ENCODE results near the gene FSTL4. TPM values are rescaled to one million over a fixed set of nuclear protein-coding genes. Genes with fewer than 3 reads are reported as not detected.

The FSTL4 gene
- total and polyA plus RNA-seq, 2 donors: 0.99 to 1.2 TPM

DNA sequence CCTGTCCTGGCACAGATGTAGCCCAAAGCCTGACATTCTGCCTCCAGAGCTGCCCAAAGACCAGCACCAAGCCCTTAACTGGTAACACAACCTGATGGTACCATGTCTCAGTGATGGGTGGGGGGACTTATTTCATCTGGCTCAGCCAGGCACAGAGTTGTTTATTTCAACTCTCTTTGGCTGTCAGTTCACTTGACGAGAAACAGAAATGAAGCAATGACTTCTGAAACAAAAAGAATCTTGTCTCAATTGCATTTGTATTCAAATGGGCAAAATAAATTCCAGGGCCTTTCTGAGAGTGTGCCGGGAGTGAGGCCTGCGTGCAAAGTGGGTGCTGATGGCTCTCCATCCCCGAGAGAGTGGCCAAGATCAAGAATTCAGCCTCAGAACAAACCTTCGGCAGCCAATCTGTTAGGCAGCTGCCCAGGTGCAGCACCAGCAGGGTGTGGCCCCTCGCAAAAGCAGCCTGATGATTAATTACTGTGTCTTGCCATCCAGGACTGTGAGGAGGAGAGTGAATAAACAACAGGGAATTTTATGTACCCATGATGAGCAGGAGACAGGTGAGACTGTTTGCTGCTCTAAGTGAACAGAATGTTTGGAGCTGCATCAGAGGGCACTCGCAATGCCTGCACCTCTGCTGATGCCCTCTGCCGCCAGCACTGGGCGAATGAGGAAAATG, 322.5 kb downstream of the FSTL4 start:
- WGBS: 94% methylated on average over 9 of the region's 9 CpGs
- no peak overlapping the region for H3K4me3 ChIP-seq (ENCODE audit: low read length in 2 of 2)
- no peaks in the 10 kb centered on the region for H3K36me3 ChIP-seq (ENCODE audit: control insufficient read depth in 2 of 2, insufficient read depth in 2 of 2, low read length in 1 of 2)
- no peak overlapping the region for H3K27ac ChIP-seq (ENCODE audit: low read depth in 1 of 2, low read length in 1 of 2)
- DNase-seq (ENCODE audit: low read depth in 6 of 9, low spot score in 9 of 9): no peak
- H3K27me3 ChIP-seq (ENCODE audit: control insufficient read depth in 2 of 2, insufficient read depth in 1 of 2, low read length in 1 of 2): peaks cover 0 to 2% of the 10 kb centered on the region in 2 donors
- peaks cover 0 to 3% of the 10 kb centered on the region in 2 donors for H3K9me3 ChIP-seq (ENCODE audit: control insufficient read depth in 2 of 2, insufficient read depth in 1 of 2, low read length in 1 of 2)
- no peaks in the 10 kb centered on the region for H3K4me1 ChIP-seq (ENCODE audit: control insufficient read depth in 2 of 2, insufficient read depth in 2 of 2, low read length in 2 of 2)

DNA sequence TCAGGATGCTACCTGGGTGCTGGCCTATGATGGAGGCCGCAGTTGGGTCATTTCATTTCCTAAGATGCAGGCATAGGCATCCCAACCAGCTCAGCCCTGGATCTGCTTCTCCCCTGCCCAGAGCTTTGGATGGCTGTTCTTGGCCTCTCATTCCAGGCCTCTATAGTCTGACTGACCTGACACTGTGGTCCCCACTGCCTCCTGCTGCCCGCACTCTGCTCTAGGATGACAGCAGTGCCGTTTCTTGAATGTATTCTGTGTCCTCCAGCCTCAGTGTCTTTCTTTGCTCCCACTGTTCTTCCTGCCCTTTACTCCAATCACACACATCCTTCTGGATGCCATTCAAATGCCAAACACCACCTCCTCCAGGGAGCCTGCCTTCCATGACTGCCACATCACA, 324.8 kb downstream of the FSTL4 start:
- Histone ChIP-seq H3K36me3 (ENCODE audit: control insufficient read depth in 2 of 2, insufficient read depth in 2 of 2, low read length in 1 of 2) (no peaks in the 10 kb centered on the region), H3K4me1 (ENCODE audit: control insufficient read depth in 2 of 2, insufficient read depth in 2 of 2, low read length in 2 of 2) (no peaks in the 10 kb centered on the region), H3K9me3 (ENCODE audit: control insufficient read depth in 2 of 2, insufficient read depth in 1 of 2, low read length in 1 of 2) (peaks cover 0 to 3% of the 10 kb centered on the region in 2 donors), H3K27me3 (ENCODE audit: control insufficient read depth in 2 of 2, insufficient read depth in 1 of 2, low read length in 1 of 2) (peaks cover 0 to 2% of the 10 kb centered on the region in 2 donors), H3K27ac (ENCODE audit: low read depth in 1 of 2, low read length in 1 of 2) (no peak overlapping the region), H3K4me3 (ENCODE audit: low read length in 2 of 2) (no peak overlapping the region)
- 98% methylated on average over 3 of the region's 3 CpGs for WGBS
- no peak for DNase-seq (ENCODE audit: low read depth in 6 of 9, low spot score in 9 of 9)

DNA sequence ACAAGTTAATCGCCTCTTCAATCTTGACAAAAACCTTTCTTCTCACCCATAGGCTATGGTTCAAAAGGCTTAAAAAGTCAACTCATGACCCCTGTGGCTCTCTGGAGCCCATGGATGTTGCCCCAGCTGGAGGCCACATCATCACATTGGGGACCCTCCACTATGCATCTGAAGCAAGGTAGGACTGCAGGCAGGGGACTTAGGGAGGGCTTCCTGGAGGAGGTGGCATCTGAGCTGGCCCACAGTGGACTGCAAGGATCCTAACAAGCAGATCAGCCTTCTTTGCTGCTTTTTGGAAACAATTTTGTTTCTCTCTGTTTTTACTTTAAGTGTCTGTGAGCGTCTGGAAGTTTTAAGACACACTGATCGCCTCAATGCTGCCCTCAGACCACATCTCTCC, 325.9 kb downstream of the FSTL4 start:
- no peaks in the 10 kb centered on the region for H3K4me1 ChIP-seq (ENCODE audit: control insufficient read depth in 2 of 2, insufficient read depth in 2 of 2, low read length in 2 of 2)
- no peak overlapping the region for H3K27ac ChIP-seq (ENCODE audit: low read depth in 1 of 2, low read length in 1 of 2)
- peaks cover 0 to 2% of the 10 kb centered on the region in 2 donors for H3K27me3 ChIP-seq (ENCODE audit: control insufficient read depth in 2 of 2, insufficient read depth in 1 of 2, low read length in 1 of 2)
- H3K36me3 ChIP-seq (ENCODE audit: control insufficient read depth in 2 of 2, insufficient read depth in 2 of 2, low read length in 1 of 2): no peaks in the 10 kb centered on the region
- H3K4me3 ChIP-seq (ENCODE audit: low read length in 2 of 2): no peak overlapping the region
- peaks cover 0 to 3% of the 10 kb centered on the region in 2 donors for H3K9me3 ChIP-seq (ENCODE audit: control insufficient read depth in 2 of 2, insufficient read depth in 1 of 2, low read length in 1 of 2)
- WGBS: 98% methylated on average over 3 of the region's 3 CpGs
- DNase-seq (ENCODE audit: low read depth in 6 of 9, low spot score in 9 of 9): no peak

DNA sequence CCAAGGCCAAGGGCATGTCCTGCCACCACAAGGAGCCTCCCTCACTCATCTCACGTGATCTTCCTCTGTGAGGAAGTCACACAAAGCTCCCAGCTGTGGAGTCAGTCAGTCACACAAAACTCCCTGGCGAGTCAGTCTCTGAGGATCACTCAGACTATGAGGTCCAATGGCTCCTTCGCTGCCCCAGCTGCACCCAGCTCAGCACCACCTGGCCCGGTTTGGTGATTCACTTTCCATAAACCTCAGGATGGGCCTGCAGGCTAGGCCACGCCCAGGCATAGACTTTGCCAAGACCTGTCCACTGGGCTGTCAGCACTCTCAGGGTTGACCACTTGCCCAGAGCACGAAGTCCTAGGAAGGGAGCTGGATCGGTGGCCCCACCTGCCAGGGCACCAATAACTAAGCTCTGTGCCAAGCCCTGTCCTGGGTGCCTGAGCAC, 326.7 kb downstream of the FSTL4 start:
- no peak for DNase-seq (ENCODE audit: low read depth in 6 of 9, low spot score in 9 of 9)
- 79% methylated on average over 7 of the region's 7 CpGs for WGBS
- peaks cover 0 to 2% of the 10 kb centered on the region in 2 donors for H3K27me3 ChIP-seq (ENCODE audit: control insufficient read depth in 2 of 2, insufficient read depth in 1 of 2, low read length in 1 of 2)
- H3K27ac ChIP-seq (ENCODE audit: low read depth in 1 of 2, low read length in 1 of 2): no peak overlapping the region
- H3K4me3 ChIP-seq (ENCODE audit: low read length in 2 of 2): no peak overlapping the region
- peaks cover 0 to 3% of the 10 kb centered on the region in 2 donors for H3K9me3 ChIP-seq (ENCODE audit: control insufficient read depth in 2 of 2, insufficient read depth in 1 of 2, low read length in 1 of 2)
- no peaks in the 10 kb centered on the region for H3K36me3 ChIP-seq (ENCODE audit: control insufficient read depth in 2 of 2, insufficient read depth in 2 of 2, low read length in 1 of 2)
- H3K4me1 ChIP-seq (ENCODE audit: control insufficient read depth in 2 of 2, insufficient read depth in 2 of 2, low read length in 2 of 2): no peaks in the 10 kb centered on the region

DNA sequence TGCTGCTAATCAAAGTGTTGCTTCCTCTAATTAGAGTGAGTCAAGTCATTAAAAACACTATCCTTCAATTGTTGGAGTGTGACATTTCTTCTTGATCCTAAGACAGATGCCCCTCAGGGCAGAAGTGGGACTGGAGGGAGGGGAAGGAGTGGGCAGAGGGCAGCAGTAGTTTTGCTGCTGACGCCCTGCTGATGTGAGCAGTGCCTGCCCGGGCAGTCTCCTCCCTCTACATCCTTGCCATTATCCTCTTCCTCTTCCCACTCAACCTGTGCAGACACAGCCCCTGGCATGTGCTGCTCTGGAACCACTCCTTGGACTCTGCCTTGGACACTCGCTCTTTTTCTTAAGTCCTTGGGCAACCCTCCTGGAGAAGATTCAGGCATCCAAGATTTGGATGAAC, 328.0 kb downstream of the FSTL4 start:
- no peaks in the 10 kb centered on the region for H3K36me3 ChIP-seq (ENCODE audit: control insufficient read depth in 2 of 2, insufficient read depth in 2 of 2, low read length in 1 of 2)
- H3K27me3 ChIP-seq (ENCODE audit: control insufficient read depth in 2 of 2, insufficient read depth in 1 of 2, low read length in 1 of 2): peaks cover 0 to 2% of the 10 kb centered on the region in 2 donors
- no peak overlapping the region for H3K27ac ChIP-seq (ENCODE audit: low read depth in 1 of 2, low read length in 1 of 2)
- 95% methylated on average over 3 of the region's 3 CpGs for WGBS
- no peaks in the 10 kb centered on the region for H3K4me1 ChIP-seq (ENCODE audit: control insufficient read depth in 2 of 2, insufficient read depth in 2 of 2, low read length in 2 of 2)
- no peak overlapping the region for H3K4me3 ChIP-seq (ENCODE audit: low read length in 2 of 2)
- DNase-seq (ENCODE audit: low read depth in 6 of 9, low spot score in 9 of 9): no peak
- peaks cover 0 to 3% of the 10 kb centered on the region in 2 donors for H3K9me3 ChIP-seq (ENCODE audit: control insufficient read depth in 2 of 2, insufficient read depth in 1 of 2, low read length in 1 of 2)

DNA sequence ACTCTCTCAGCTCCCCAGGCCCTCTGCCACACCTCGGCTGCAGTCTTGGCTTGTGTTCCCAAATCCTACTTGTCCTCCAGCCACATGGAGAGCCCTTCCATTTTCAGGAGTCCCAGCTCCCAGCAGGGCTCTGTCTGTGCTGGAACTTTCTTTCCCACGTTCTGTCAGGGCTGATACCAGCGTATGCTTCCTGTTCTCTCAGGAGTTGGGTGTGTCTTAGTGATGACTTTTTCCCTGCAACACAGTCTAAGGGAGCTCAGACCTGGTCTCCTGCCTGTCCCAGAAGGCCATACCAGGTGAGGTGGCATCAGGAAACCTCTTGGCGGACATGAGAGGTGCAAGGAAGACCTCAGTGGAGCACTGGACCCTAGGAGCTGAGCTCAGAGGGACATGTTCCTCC, 334.0 kb downstream of the FSTL4 start:
- H3K36me3 ChIP-seq (ENCODE audit: control insufficient read depth in 2 of 2, insufficient read depth in 2 of 2, low read length in 1 of 2): no peaks in the 10 kb centered on the region
- H3K9me3 ChIP-seq (ENCODE audit: control insufficient read depth in 2 of 2, insufficient read depth in 1 of 2, low read length in 1 of 2): no peaks in the 10 kb centered on the region
- no peaks in the 10 kb centered on the region for H3K27me3 ChIP-seq (ENCODE audit: control insufficient read depth in 2 of 2, insufficient read depth in 1 of 2, low read length in 1 of 2)
- 91% methylated on average over 4 of the region's 4 CpGs for WGBS
- no peak for DNase-seq (ENCODE audit: low read depth in 6 of 9, low spot score in 9 of 9)
- no peaks in the 10 kb centered on the region for H3K4me1 ChIP-seq (ENCODE audit: control insufficient read depth in 2 of 2, insufficient read depth in 2 of 2, low read length in 2 of 2)
- H3K4me3 ChIP-seq (ENCODE audit: low read length in 2 of 2): no peak overlapping the region
- H3K27ac ChIP-seq (ENCODE audit: low read depth in 1 of 2, low read length in 1 of 2): no peak overlapping the region

DNA sequence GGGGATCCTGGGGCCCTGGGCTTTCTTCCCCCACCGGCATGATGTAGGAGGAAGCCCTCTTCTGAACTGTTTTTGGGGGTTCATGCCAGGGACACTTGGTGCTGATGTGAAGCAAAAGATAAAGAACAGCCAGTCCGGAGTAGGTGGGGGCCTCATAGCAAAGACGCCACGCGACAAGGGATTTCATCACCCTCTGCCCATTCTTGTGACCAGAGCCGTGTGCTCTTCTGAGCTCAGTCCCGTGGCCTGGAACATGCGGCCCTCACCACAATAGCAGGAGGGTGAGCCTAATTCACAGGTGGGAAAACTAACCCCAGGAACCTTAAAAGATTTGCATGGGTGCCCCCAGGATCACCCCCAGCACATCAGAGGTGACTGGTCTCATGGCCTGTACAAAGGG, 334.6 kb downstream of the FSTL4 start:
- Histone ChIP-seq H3K27me3 (ENCODE audit: control insufficient read depth in 2 of 2, insufficient read depth in 1 of 2, low read length in 1 of 2) (no peaks in the 10 kb centered on the region), H3K36me3 (ENCODE audit: control insufficient read depth in 2 of 2, insufficient read depth in 2 of 2, low read length in 1 of 2) (no peaks in the 10 kb centered on the region), H3K4me1 (ENCODE audit: control insufficient read depth in 2 of 2, insufficient read depth in 2 of 2, low read length in 2 of 2) (no peaks in the 10 kb centered on the region), H3K4me3 (ENCODE audit: low read length in 2 of 2) (no peak overlapping the region), H3K9me3 (ENCODE audit: control insufficient read depth in 2 of 2, insufficient read depth in 1 of 2, low read length in 1 of 2) (no peaks in the 10 kb centered on the region), H3K27ac (ENCODE audit: low read depth in 1 of 2, low read length in 1 of 2) (no peak overlapping the region)
- WGBS: 98% methylated on average over 8 of the region's 8 CpGs
- DNase-seq (ENCODE audit: low read depth in 6 of 9, low spot score in 9 of 9): no peak

DNA sequence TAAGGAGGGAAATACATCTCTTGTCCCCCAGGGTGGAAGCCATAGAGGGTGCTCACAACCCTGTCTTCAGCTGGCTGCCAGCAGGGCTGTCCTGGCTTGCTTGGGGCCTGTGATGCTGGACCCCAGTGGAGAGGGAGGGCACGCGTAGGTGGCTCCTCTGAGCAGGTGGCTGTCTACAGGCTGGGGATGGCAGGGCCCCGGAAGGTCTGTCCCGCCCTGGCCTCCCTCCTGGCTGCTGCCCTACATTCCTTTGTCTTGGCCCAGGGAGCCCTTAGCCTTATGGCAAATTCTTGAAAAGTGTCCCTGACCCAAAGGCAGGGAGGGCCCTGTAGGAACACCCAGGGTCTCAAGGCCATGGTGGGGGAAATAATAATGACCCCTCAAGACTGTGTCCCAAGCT, 336.2 kb downstream of the FSTL4 start:
- Histone ChIP-seq H3K4me1 (ENCODE audit: control insufficient read depth in 2 of 2, insufficient read depth in 2 of 2, low read length in 2 of 2) (no peaks in the 10 kb centered on the region), H3K4me3 (ENCODE audit: low read length in 2 of 2) (no peak overlapping the region), H3K9me3 (ENCODE audit: control insufficient read depth in 2 of 2, insufficient read depth in 1 of 2, low read length in 1 of 2) (no peaks in the 10 kb centered on the region), H3K27ac (ENCODE audit: low read depth in 1 of 2, low read length in 1 of 2) (no peak overlapping the region), H3K36me3 (ENCODE audit: control insufficient read depth in 2 of 2, insufficient read depth in 2 of 2, low read length in 1 of 2) (no peaks in the 10 kb centered on the region), H3K27me3 (ENCODE audit: control insufficient read depth in 2 of 2, insufficient read depth in 1 of 2, low read length in 1 of 2) (no peaks in the 10 kb centered on the region)
- no peak for DNase-seq (ENCODE audit: low read depth in 6 of 9, low spot score in 9 of 9)
- WGBS: 96% methylated on average over 4 of the region's 4 CpGs

DNA sequence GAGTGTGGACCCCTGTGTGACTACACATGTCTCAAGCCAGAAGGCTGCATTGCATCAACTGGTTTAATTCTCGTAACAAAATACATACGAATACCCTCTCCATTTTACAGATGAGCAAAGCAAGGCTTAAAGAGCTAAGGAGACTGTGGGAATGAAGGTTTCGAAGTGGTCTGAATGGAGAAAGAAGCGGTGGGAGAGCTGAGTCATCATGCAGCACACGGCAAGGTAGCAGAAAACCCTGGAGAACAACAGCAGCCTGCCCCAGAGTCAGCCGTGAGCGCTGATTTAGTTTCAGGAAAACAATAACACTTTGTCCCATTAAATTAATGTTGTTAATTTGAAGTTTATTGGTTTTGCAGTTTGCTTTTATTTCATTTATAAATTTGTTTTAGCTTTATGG, 336.7 kb downstream of the FSTL4 start:
- no peaks in the 10 kb centered on the region for H3K4me1 ChIP-seq (ENCODE audit: control insufficient read depth in 2 of 2, insufficient read depth in 2 of 2, low read length in 2 of 2)
- no peak overlapping the region for H3K4me3 ChIP-seq (ENCODE audit: low read length in 2 of 2)
- no peaks in the 10 kb centered on the region for H3K9me3 ChIP-seq (ENCODE audit: control insufficient read depth in 2 of 2, insufficient read depth in 1 of 2, low read length in 1 of 2)
- no peaks in the 10 kb centered on the region for H3K27me3 ChIP-seq (ENCODE audit: control insufficient read depth in 2 of 2, insufficient read depth in 1 of 2, low read length in 1 of 2)
- WGBS: 98% methylated on average over 7 of the region's 7 CpGs
- DNase-seq (ENCODE audit: low read depth in 6 of 9, low spot score in 9 of 9): no peak
- no peak overlapping the region for H3K27ac ChIP-seq (ENCODE audit: low read depth in 1 of 2, low read length in 1 of 2)
- H3K36me3 ChIP-seq (ENCODE audit: control insufficient read depth in 2 of 2, insufficient read depth in 2 of 2, low read length in 1 of 2): no peaks in the 10 kb centered on the region

Data from thymus (tissue), 11 donors.